A673 (cell line): ENCODE results near the gene SUSD1. TPM values are rescaled to one million over a fixed set of nuclear protein-coding genes. Genes with fewer than 3 reads are reported as not detected.

Experiments used
- BruUV-seq: library from RNA; stranded (reverse); fragments of 400-500 nt; replicated peaks from 2 replicates; lab custom pipeline; 2021; lab: Mats Ljungman, UMichigan
- CTCF ChIA-PET: fragments of 300-600 bp; sonication (Branson Sonifier 250); formaldehyde crosslinking; loops from one replicate; lab custom pipeline; 2022; ENCODE audit warnings: antibody characterized with exemption; lab: Charles Lee
- POLR2A ChIA-PET: fragments of 300-600 bp; sonication (Branson Sonifier 250); formaldehyde crosslinking; loops from one replicate; lab custom pipeline; 2022; ENCODE audit warnings: antibody characterized with exemption; ENCODE audit not compliant: low non-redundant PET; lab: Charles Lee
- DNase-seq: peaks from one replicate; pipeline ENCODE4 v3.0.0-alpha.2; 2015; ENCODE audit warnings: low spot score
- H3K27ac ChIP-seq: fragments of 200-600 bp; sonication (generic); 2 replicates; pipeline ENCODE4 v1.5.1; 2016; ENCODE audit warnings: mixed run types, low read depth, mild to moderate bottlenecking, mixed read lengths, antibody characterized with exemption, low read length; ENCODE audit not compliant: poor library complexity, severe bottlenecking
- H3K27me3 ChIP-seq: fragments of 200-600 bp; sonication (generic); replicated peaks from 2 replicates; pipeline ENCODE4 v1.6.1; 2017; ENCODE audit warnings: mixed run types, low read depth, mild to moderate bottlenecking, mixed read lengths, antibody characterized with exemption, low read length; ENCODE audit not compliant: insufficient read depth, poor library complexity
- H3K36me3 ChIP-seq: fragments of 200-600 bp; sonication (generic); 2 replicates; pipeline ENCODE4 v1.6.1; 2016; ENCODE audit warnings: mixed run types, mild to moderate bottlenecking, mixed read lengths, antibody characterized with exemption, low read length; ENCODE audit not compliant: insufficient read depth, poor library complexity, severe bottlenecking
- H3K4me1 ChIP-seq: fragments of 200-600 bp; sonication (generic); 2 replicates; pipeline ENCODE4 v1.6.1; 2017; ENCODE audit warnings: mixed run types, mild to moderate bottlenecking, mixed read lengths, antibody characterized with exemption, low read length; ENCODE audit not compliant: insufficient read depth, poor library complexity, severe bottlenecking
- H3K4me3 ChIP-seq: fragments of 200-600 bp; sonication (generic); 2 replicates; pipeline ENCODE4 v1.5.1; 2016; ENCODE audit warnings: low read depth, mixed run types, mild to moderate bottlenecking, mixed read lengths, low read length; ENCODE audit not compliant: poor library complexity, severe bottlenecking
- H3K9me3 ChIP-seq: fragments of 200-600 bp; sonication (generic); 2 replicates; pipeline ENCODE4 v1.6.1; 2016; ENCODE audit warnings: mixed run types, low read depth, mild to moderate bottlenecking, mixed read lengths, antibody characterized with exemption, low read length; ENCODE audit not compliant: poor library complexity, severe bottlenecking
- EZH2 ChIP-seq: fragments of 200-600 bp; sonication (generic); IDR thresholded peaks from 2 replicates; pipeline ENCODE4 v1.6.1; 2017; ENCODE audit warnings: borderline replicate concordance, low read depth, mild to moderate bottlenecking, mixed read lengths, antibody characterized with exemption, low read length; ENCODE audit not compliant: poor library complexity, severe bottlenecking
- intact Hi-C: fragments of 100-400 bp; cut with micrococcal nuclease; formaldehyde crosslinking; loops from one replicate; pipeline ENCODE4 v1.10.0; 2022; ENCODE audit not compliant: unreplicated experiment
- total RNA-seq: library from RNA; stranded (reverse); gene quantifications from 2 replicates; pipeline ENCODE4 v1.2.3, GENCODE V29; 2021
- TF ChIP-seq, protein P1 (sequence below): fragments of 300-800, 200-600 bp; sonication (generic); conservative IDR thresholded peaks from 2 replicates; pipeline ENCODE4 v1.5.1; 2017; ENCODE audit warnings: low read depth, mild to moderate bottlenecking, antibody characterized with exemption, low read length, moderate library complexity, mixed read lengths

Gene SUSD1
- total RNA-seq, 1 experiment from 2014 or later: 14.9 TPM

- H3K27me3 ChIP-seq: no peaks in the 10 kb centered on the region
- intact Hi-C loops: no loop called here
- no peak overlapping the region for H3K4me3 ChIP-seq
- no peaks in the 10 kb centered on the region for H3K9me3 ChIP-seq
- H3K27ac ChIP-seq: no peak overlapping the region
- no peaks in the 10 kb centered on the region for H3K36me3 ChIP-seq
- ChIA-PET POLR2A (no interaction called here), CTCF (no interaction called here)
- peaks cover 28% of the 10 kb centered on the region for H3K4me1 ChIP-seq
- TF ChIP-seq EZH2: no peak
- TF ChIP-seq, protein P1, sequence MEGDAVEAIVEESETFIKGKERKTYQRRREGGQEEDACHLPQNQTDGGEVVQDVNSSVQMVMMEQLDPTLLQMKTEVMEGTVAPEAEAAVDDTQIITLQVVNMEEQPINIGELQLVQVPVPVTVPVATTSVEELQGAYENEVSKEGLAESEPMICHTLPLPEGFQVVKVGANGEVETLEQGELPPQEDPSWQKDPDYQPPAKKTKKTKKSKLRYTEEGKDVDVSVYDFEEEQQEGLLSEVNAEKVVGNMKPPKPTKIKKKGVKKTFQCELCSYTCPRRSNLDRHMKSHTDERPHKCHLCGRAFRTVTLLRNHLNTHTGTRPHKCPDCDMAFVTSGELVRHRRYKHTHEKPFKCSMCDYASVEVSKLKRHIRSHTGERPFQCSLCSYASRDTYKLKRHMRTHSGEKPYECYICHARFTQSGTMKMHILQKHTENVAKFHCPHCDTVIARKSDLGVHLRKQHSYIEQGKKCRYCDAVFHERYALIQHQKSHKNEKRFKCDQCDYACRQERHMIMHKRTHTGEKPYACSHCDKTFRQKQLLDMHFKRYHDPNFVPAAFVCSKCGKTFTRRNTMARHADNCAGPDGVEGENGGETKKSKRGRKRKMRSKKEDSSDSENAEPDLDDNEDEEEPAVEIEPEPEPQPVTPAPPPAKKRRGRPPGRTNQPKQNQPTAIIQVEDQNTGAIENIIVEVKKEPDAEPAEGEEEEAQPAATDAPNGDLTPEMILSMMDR: no peak
- DNase-seq: no peak
- no TSS peak for BruUV-seq
Observed at GRCh38 chr9:112064871-112065270, 110.2 kb downstream of the SUSD1 start.

DNA sequence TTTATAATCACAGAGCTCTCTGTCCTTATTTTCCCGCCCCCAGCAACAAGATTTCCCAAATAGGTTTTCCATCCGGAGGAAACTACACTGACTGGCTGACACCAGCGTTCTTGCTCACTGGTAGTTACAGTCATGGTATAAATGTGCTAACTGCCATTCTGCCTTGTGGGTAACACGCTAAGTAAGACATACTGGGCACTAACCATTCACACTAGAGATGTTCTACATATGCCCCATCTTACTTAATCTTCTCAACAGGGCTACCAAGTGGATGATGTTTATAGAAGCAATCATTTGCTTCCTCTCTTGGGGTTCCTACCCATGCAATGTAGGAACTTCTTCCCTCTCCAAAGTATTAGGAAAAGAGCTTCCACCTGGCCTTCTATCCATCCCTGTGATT lies 111.5 kb downstream of the SUSD1 start:
- Histone ChIP-seq H3K27ac (no peak overlapping the region), H3K4me3 (no peak overlapping the region), H3K9me3 (no peaks in the 10 kb centered on the region), H3K36me3 (no peaks in the 10 kb centered on the region), H3K4me1 (peaks cover 35% of the 10 kb centered on the region), H3K27me3 (no peaks in the 10 kb centered on the region)
- no peak for DNase-seq
- no peak for TF ChIP-seq EZH2
- TF ChIP-seq, protein P1: no peak
- ChIA-PET POLR2A (no interaction called here), CTCF (no interaction called here)
- BruUV-seq: no TSS peak
- intact Hi-C loops: no loop called here

DNA sequence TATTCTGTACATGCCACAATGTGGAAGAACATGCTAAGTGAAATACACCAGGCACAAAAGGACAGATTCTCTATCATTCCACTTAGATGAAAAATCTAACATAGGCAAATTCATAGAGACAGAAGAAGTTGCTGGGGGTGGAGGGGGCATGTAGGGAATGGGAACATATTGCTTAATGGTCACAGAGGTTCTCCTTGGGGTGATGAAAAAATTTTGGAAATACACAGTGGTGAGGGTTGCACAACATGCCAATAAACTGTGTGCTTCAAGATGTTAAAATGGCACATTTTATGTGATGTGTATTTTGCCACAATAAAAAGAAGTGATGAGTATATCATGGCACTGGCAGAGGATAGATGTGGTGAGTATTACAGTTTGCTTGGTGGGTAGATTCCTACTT lies 111.9 kb downstream of the SUSD1 start:
- intact Hi-C loops: no loop called here

More for the DNA sequence above, 111.9 kb downstream of the SUSD1 start:
- no TSS peak for BruUV-seq
- TF ChIP-seq, protein P1: no peak
- TF ChIP-seq EZH2: no peak
- POLR2A ChIA-PET: no interaction called here
- Histone ChIP-seq H3K27ac (no peak overlapping the region), H3K4me1 (peaks cover 35% of the 10 kb centered on the region), H3K27me3 (no peaks in the 10 kb centered on the region), H3K36me3 (no peaks in the 10 kb centered on the region), H3K4me3 (no peak overlapping the region), H3K9me3 (no peaks in the 10 kb centered on the region)
- DNase-seq: no peak
- CTCF ChIA-PET: no interaction called here
